Measurements from ENCODE around the gene AGAP1. TPM values are rescaled to one million over a fixed set of nuclear protein-coding genes. Genes with fewer than 3 reads are reported as not detected.

Gene AGAP1
- total RNA-seq, 2 experiments from 2014 or later: 0.89 to 0.97 TPM

- Mint-ChIP-seq H3K4me1 (no peaks in the 10 kb centered on the region), H3K4me3 (no peak overlapping the region), H3K9me3 (no peaks in the 10 kb centered on the region), H3K36me3 (ENCODE audit: low read depth) (no peaks in the 10 kb centered on the region), H3K27me3 (no peaks in the 10 kb centered on the region), H3K27ac (no peak overlapping the region)
- DNase-seq: no peak
- ChIA-PET POLR2A (no interaction called here), CTCF (no interaction called here)
Measured at GRCh38 chr2:236041616-236042015, 547.8 kb downstream of the AGAP1 start.

- H3K4me3 Mint-ChIP-seq: no peak overlapping the region
- DNase-seq: no peak
- H3K27me3 Mint-ChIP-seq: no peaks in the 10 kb centered on the region
- H3K36me3 Mint-ChIP-seq (ENCODE audit: low read depth): no peaks in the 10 kb centered on the region
- H3K4me1 Mint-ChIP-seq: no peaks in the 10 kb centered on the region
- POLR2A ChIA-PET: no interaction called here
- no peaks in the 10 kb centered on the region for H3K9me3 Mint-ChIP-seq
- H3K27ac Mint-ChIP-seq: no peak overlapping the region
- CTCF ChIA-PET: interaction anchor here (0.6 kb wide), 1 partner anchor 80 kb away, joined by 4 read pairs; no protein-coding TSS in a partner anchor
Measured at GRCh38 chr2:236042087-236042486, 548.2 kb downstream of the AGAP1 start.

GRCh38 chr2:236044191-236044590 is 550.3 kb downstream of the AGAP1 start:
- POLR2A ChIA-PET: no interaction called here

GRCh38 chr2:236045251-236046235 is 551.7 kb downstream of the AGAP1 start:
- CTCF ChIA-PET: no interaction called here
- DNase-seq: no peak
- Mint-ChIP-seq H3K9me3 (no peaks in the 10 kb centered on the region), H3K4me1 (peaks cover 7% of the 10 kb centered on the region), H3K27me3 (no peaks in the 10 kb centered on the region), H3K27ac (no peak overlapping the region), H3K4me3 (no peak overlapping the region), H3K36me3 (ENCODE audit: low read depth) (no peaks in the 10 kb centered on the region)
- POLR2A ChIA-PET: no interaction called here

More at GRCh38 chr2:236044191-236044590, 550.3 kb downstream of the AGAP1 start:
- no peak for DNase-seq
- H3K36me3 Mint-ChIP-seq (ENCODE audit: low read depth): no peaks in the 10 kb centered on the region
- no peaks in the 10 kb centered on the region for H3K4me1 Mint-ChIP-seq
- no peaks in the 10 kb centered on the region for H3K27me3 Mint-ChIP-seq
- H3K9me3 Mint-ChIP-seq: no peaks in the 10 kb centered on the region
- no peak overlapping the region for H3K27ac Mint-ChIP-seq
- no peak overlapping the region for H3K4me3 Mint-ChIP-seq
- CTCF ChIA-PET: no interaction called here

- DNase-seq: no peak
- POLR2A ChIA-PET: no interaction called here
- no peak overlapping the region for H3K27ac Mint-ChIP-seq
- CTCF ChIA-PET: no interaction called here
- H3K36me3 Mint-ChIP-seq (ENCODE audit: low read depth): no peaks in the 10 kb centered on the region
- H3K27me3 Mint-ChIP-seq: peaks cover 4% of the 10 kb centered on the region
- H3K9me3 Mint-ChIP-seq: no peaks in the 10 kb centered on the region
- H3K4me1 Mint-ChIP-seq: peaks cover 7% of the 10 kb centered on the region
- H3K4me3 Mint-ChIP-seq: no peak overlapping the region
Measured at GRCh38 chr2:236046715-236047114, 552.9 kb downstream of the AGAP1 start.

- no peak for DNase-seq
- ChIA-PET POLR2A (no interaction called here), CTCF (no interaction called here)
- no peak overlapping the region for H3K27ac Mint-ChIP-seq
- H3K4me1 Mint-ChIP-seq: peaks cover 7% of the 10 kb centered on the region
- no peak overlapping the region for H3K4me3 Mint-ChIP-seq
- H3K36me3 Mint-ChIP-seq (ENCODE audit: low read depth): no peaks in the 10 kb centered on the region
- peaks cover 4% of the 10 kb centered on the region for H3K27me3 Mint-ChIP-seq
- no peaks in the 10 kb centered on the region for H3K9me3 Mint-ChIP-seq
Measured at GRCh38 chr2:236047176-236047575, 553.3 kb downstream of the AGAP1 start.

GRCh38 chr2:236047886-236048540 is 554.2 kb downstream of the AGAP1 start:
- ChIA-PET POLR2A (no interaction called here), CTCF (no interaction called here)
- Mint-ChIP-seq H3K4me3 (no peak overlapping the region), H3K36me3 (ENCODE audit: low read depth) (no peaks in the 10 kb centered on the region), H3K27me3 (peaks cover 11% of the 10 kb centered on the region), H3K4me1 (peaks cover 7% of the 10 kb centered on the region), H3K9me3 (no peaks in the 10 kb centered on the region), H3K27ac (no peak overlapping the region)
- no peak for DNase-seq

- H3K4me3 Mint-ChIP-seq: no peak overlapping the region
- no peak overlapping the region for H3K27ac Mint-ChIP-seq
- H3K36me3 Mint-ChIP-seq (ENCODE audit: low read depth): no peaks in the 10 kb centered on the region
- peaks cover 23% of the 10 kb centered on the region for H3K27me3 Mint-ChIP-seq
- ChIA-PET CTCF (no interaction called here), POLR2A (no interaction called here)
- H3K9me3 Mint-ChIP-seq: no peaks in the 10 kb centered on the region
- H3K4me1 Mint-ChIP-seq: peaks cover 7% of the 10 kb centered on the region
- DNase-seq: peak; percentile 26
Measured at GRCh38 chr2:236049981-236050380, 556.1 kb downstream of the AGAP1 start.

GRCh38 chr2:236051351-236051750 is 557.5 kb downstream of the AGAP1 start:
- H3K4me1 Mint-ChIP-seq: peaks cover 7% of the 10 kb centered on the region
- ChIA-PET CTCF (no interaction called here), POLR2A (no interaction called here)
- no peaks in the 10 kb centered on the region for H3K36me3 Mint-ChIP-seq (ENCODE audit: low read depth)
- no peak overlapping the region for H3K4me3 Mint-ChIP-seq
- no peak overlapping the region for H3K27ac Mint-ChIP-seq
- peaks cover 27% of the 10 kb centered on the region for H3K27me3 Mint-ChIP-seq
- no peak for DNase-seq
- no peaks in the 10 kb centered on the region for H3K9me3 Mint-ChIP-seq

GRCh38 chr2:236051806-236052205 is 558.0 kb downstream of the AGAP1 start:
- ChIA-PET CTCF (no interaction called here), POLR2A (no interaction called here)
- Mint-ChIP-seq H3K4me3 (no peak overlapping the region), H3K9me3 (no peaks in the 10 kb centered on the region), H3K27me3 (peaks cover 28% of the 10 kb centered on the region), H3K27ac (no peak overlapping the region), H3K36me3 (ENCODE audit: low read depth) (no peaks in the 10 kb centered on the region), H3K4me1 (peaks cover 7% of the 10 kb centered on the region)
- DNase-seq: no peak

- Mint-ChIP-seq H3K27me3 (peaks cover 28% of the 10 kb centered on the region), H3K27ac (no peak overlapping the region), H3K4me3 (no peak overlapping the region), H3K36me3 (ENCODE audit: low read depth) (no peaks in the 10 kb centered on the region), H3K9me3 (no peaks in the 10 kb centered on the region), H3K4me1 (peaks cover 7% of the 10 kb centered on the region)
- no peak for DNase-seq
- CTCF ChIA-PET: no interaction called here
- POLR2A ChIA-PET: no interaction called here
Measured at GRCh38 chr2:236052206-236052605, 558.4 kb downstream of the AGAP1 start.

GRCh38 chr2:236052926-236053821 is 559.3 kb downstream of the AGAP1 start:
- Mint-ChIP-seq H3K4me1 (peaks cover 7% of the 10 kb centered on the region), H3K36me3 (ENCODE audit: low read depth) (no peaks in the 10 kb centered on the region), H3K27me3 (peaks cover 28% of the 10 kb centered on the region), H3K9me3 (peaks cover 3% of the 10 kb centered on the region), H3K4me3 (no peak overlapping the region), H3K27ac (no peak overlapping the region)
- POLR2A ChIA-PET: no interaction called here
- CTCF ChIA-PET: no interaction called here
- DNase-seq: no peak

GRCh38 chr2:236054125-236054524 is 560.3 kb downstream of the AGAP1 start:
- ChIA-PET POLR2A (no interaction called here), CTCF (no interaction called here)
- Mint-ChIP-seq H3K4me3 (no peak overlapping the region), H3K9me3 (peaks cover 3% of the 10 kb centered on the region), H3K36me3 (ENCODE audit: low read depth) (no peaks in the 10 kb centered on the region), H3K4me1 (peaks cover 7% of the 10 kb centered on the region), H3K27ac (no peak overlapping the region), H3K27me3 (peaks cover 28% of the 10 kb centered on the region)
- DNase-seq: no peak
